ENCODE measurements around the gene SURF1.

Gene SURF1

GRCh38 chr9:133390713-133391112 lies 34.4 kb upstream of the SURF1 start:
- no peak for TF ChIP-seq CTCF (conservative IDR thresholded peaks at IDR 0.05; ENCODE audit: low read depth, low read length)
- no peak overlapping the region for H3K4me3 ChIP-seq (ENCODE audit: low read depth, low read length)
- no peak for DNase-seq (ENCODE audit: low read depth)

- no peak for TF ChIP-seq CTCF (conservative IDR thresholded peaks at IDR 0.05; ENCODE audit: low read depth, low read length)
- H3K4me3 ChIP-seq (ENCODE audit: low read depth, low read length), result no peak overlapping the region
- no peak for DNase-seq (ENCODE audit: low read depth)
Observed at GRCh38 chr9:133389562-133389961, 33.3 kb upstream of the SURF1 start.

GRCh38 chr9:133389025-133389557 lies 32.8 kb upstream of the SURF1 start:
- H3K4me3 ChIP-seq (ENCODE audit: low read depth, low read length), result no peak overlapping the region
- DNase-seq (ENCODE audit: low read depth), result no peak
- no peak for TF ChIP-seq CTCF (conservative IDR thresholded peaks at IDR 0.05; ENCODE audit: low read depth, low read length)

- TF ChIP-seq CTCF (conservative IDR thresholded peaks at IDR 0.05; ENCODE audit: low read depth, low read length), result no peak
- DNase-seq (ENCODE audit: low read depth), result no peak
- H3K4me3 ChIP-seq (ENCODE audit: low read depth, low read length), result no peak overlapping the region
Observed at GRCh38 chr9:133387680-133388079, 31.4 kb upstream of the SURF1 start.

- no peak for TF ChIP-seq CTCF (conservative IDR thresholded peaks at IDR 0.05; ENCODE audit: low read depth, low read length)
- DNase-seq (ENCODE audit: low read depth), result no peak
- no peak overlapping the region for H3K4me3 ChIP-seq (ENCODE audit: low read depth, low read length)
Observed at GRCh38 chr9:133386338-133386737, 30.1 kb upstream of the SURF1 start.

- DNase-seq (ENCODE audit: low read depth), result no peak
Observed at GRCh38 chr9:133385452-133385851, 29.2 kb upstream of the SURF1 start.

More at GRCh38 chr9:133385452-133385851, 29.2 kb upstream of the SURF1 start:
- TF ChIP-seq CTCF (conservative IDR thresholded peaks at IDR 0.05; ENCODE audit: low read depth, low read length), result no peak
- H3K4me3 ChIP-seq (ENCODE audit: low read depth, low read length), result no peak overlapping the region
